MG63 (cell line): ENCODE measurements around the gene VWA1. TPM values are rescaled to one million over a fixed set of nuclear protein-coding genes. Genes with fewer than 3 reads are reported as not detected.
"Not testable (repeated sequence)": the region's sequence is repeated elsewhere in the genome, so short reads cannot be mapped to it uniquely, and the experiment has no call there.

Source experiments
- DNase-seq: peaks from one replicate; pipeline ENCODE4 v3.0.0-alpha.2; 2020
- H3K27me3 ChIP-seq: fragments of 250-450 bp; sonication (Bioruptor Pico); 2 replicates; pipeline ENCODE4 v1.5.1; 2020; ENCODE audit warnings: mild to moderate bottlenecking, moderate library complexity
- H3K36me3 ChIP-seq: fragments of 250-450 bp; sonication (Bioruptor Pico); 2 replicates; pipeline ENCODE4 v1.5.1; 2020; ENCODE audit warnings: mild to moderate bottlenecking, moderate library complexity
- H3K4me3 ChIP-seq: fragments of 250-450 bp; sonication (Bioruptor Pico); 2 replicates; pipeline ENCODE4 v1.5.1; 2020; ENCODE audit warnings: mild to moderate bottlenecking, moderate library complexity
- H3K9me3 ChIP-seq: fragments of 250-450 bp; sonication (Bioruptor Pico); 2 replicates; pipeline ENCODE4 v1.5.1; 2020; ENCODE audit warnings: mild to moderate bottlenecking, moderate library complexity
- total RNA-seq: library from RNA; depleted of rRNA; stranded (reverse); fragments of >200 nt; shearing (Covaris generic); gene quantifications from 2 replicates; pipeline ENCODE4 v1.2.3, GENCODE V29; 2014; ENCODE audit warnings: low replicate concordance; rRNA removed

VWA1 gene
- total RNA-seq, 1 experiment from 2014 or later, result 6.2 TPM

DNA sequence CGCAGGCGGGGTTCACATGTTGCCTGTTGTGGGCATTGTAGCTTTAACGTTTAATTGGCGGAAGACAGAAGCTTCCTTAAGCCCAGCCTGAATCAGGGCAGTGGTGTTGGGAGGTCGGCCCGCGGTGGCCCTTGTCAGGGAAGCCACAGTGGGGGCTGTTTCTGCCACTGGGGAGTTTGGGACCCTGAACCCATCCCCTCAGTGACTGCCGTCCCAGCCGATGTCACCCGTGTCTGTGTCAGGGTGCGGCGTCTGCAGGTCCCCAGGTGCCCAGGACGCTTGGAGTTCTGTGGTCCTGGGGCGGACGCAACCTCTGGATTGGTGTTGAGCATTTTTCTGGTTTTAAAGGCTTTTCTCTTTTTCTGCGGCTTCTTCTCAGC lies 45.0 kb downstream of the VWA1 start:
- H3K36me3 ChIP-seq, result peaks cover 61% of the 10 kb centered on the region

DNA sequence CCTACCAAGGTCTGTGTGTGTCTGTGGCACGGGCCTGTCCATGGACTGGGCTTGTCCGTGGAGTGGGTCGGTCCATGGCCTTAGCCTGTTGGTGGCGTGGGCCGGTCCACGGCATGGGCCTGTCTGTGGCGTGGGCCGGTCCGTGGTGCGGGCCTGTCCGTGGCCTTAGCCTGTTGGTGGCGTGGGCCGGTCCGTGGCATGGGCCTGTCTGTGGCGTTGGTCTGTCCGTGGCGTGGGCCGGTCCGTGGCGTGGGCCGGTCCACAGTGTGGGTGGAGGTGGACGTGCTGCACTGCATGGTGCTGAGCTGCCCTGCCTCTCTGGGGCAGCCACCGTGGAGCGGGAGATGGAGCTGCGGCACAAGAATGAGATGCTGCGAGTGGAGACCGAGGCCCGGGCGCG lies 46.3 kb downstream of the VWA1 start:
- not testable (repeated sequence) for DNase-seq, H3K9me3 ChIP-seq, H3K4me3 ChIP-seq, H3K27me3 ChIP-seq
- H3K36me3 ChIP-seq, result peaks cover 63% of the 10 kb centered on the region

More for the DNA sequence above, 45.0 kb downstream of the VWA1 start:
- not testable (repeated sequence) for H3K27me3 ChIP-seq, DNase-seq, H3K9me3 ChIP-seq, H3K4me3 ChIP-seq

DNA sequence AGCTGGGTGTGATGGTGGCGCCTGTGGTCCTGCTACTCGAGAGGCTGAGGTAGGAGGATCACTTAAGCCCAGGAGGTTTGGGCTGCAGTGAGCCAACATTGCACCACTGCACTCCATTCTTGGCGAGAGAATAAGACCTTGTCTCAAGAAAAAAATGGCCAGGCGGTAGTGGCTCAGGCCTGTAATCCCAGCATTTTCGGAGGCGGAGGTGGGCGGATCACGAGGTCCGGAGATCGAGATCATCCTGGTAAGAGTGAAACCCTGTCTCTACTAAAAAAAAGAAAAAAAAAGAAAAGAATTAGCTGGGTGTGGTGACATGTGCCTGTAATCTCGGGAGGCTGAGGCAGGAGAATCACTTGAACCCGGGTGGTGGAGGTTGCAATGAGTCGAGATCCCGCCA lies 47.4 kb downstream of the VWA1 start:
- Histone ChIP-seq H3K27me3 (no peaks in the 10 kb centered on the region), H3K9me3 (no peaks in the 10 kb centered on the region), H3K36me3 (peaks cover 60% of the 10 kb centered on the region), H3K4me3 (no peak overlapping the region)
- DNase-seq, result no peak

DNA sequence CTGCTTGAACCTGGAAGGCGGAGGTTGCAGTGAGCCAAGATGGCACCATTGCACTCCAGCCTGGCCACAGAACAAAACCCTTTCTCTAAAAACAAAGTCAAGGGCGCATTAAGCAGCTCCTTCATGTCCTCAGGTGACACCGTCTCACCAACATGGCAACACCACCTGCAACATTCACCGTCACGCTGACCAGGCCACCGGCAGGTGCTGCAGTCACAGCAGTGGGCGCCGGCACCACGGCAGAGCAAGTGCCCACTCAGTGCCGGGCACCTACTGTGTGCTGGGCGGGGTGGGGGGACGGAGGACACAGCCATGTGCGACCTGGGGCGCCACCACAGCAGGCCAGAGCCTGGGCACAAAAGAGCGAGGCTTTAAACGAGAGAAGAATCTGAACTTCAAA lies 48.2 kb downstream of the VWA1 start:
- Histone ChIP-seq H3K9me3 (no peaks in the 10 kb centered on the region), H3K4me3 (no peak overlapping the region), H3K27me3 (no peaks in the 10 kb centered on the region), H3K36me3 (peaks cover 62% of the 10 kb centered on the region)
- DNase-seq, result no peak

DNA sequence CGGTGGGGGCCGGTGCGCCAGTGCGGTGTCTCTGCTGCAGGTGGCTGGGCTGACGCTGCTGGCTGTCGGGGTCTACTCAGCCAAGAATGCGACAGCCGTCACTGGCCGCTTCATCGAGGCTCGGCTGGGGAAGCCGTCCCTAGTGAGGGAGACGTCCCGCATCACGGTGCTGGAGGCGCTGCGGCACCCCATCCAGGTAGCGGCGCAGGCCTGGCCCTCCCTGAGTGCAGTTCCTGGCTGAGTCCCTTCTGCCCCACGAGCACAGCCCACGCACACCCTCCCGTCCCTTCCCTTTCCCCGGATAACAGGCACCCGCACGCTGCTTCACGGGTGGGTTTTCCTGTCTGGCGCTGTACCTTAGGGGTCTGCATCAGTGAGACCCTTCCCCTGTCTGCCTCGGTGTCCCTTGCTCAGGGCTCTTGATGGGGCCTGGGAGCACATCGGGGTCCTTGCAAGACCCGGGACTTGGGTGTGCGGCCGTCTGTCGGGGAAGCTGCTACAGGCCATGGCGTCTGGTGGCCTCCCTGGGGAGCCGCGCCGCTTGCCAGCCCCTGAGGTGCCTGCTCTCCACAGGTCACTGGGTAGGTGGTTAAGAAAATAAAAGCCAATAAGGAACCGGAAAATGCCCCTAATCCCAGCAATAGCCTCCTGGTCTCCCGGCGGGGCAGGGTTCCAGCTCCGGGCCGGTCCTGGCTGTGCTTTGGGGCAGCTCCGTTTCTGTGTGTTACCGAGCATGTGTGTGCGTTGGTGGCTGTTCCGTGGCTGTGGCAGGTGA lies 49.7 kb downstream of the VWA1 start:
- H3K9me3 ChIP-seq, DNase-seq, H3K4me3 ChIP-seq, H3K27me3 ChIP-seq: not testable (repeated sequence)
- H3K36me3 ChIP-seq, result peaks cover 67% of the 10 kb centered on the region

DNA sequence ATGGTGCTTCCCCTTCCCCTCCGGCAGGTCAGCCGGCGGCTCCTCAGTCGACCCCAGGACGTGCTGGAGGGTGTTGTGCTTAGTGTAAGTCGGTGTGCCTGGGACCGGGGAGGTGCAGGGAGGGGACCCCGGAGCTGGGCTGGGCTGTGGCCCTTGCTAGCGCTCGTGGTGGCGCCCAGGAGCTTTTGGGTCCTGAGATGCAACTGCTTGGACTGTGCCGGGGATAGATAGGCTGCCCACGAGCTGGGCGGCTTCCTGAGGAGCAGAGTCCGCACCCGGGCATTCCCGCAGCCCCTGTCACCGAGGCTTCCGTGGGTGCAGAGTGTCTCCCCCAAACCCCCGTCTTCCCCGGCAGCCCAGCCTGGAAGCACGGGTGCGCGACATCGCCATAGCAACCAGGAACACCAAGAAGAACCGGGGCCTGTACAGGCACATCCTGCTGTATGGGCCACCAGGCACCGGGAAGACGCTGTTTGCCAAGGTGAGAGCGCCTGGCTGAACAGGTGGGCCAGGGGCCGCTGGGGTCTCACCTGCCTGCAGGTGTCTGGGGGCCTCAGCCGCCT lies 50.3 kb downstream of the VWA1 start:
- peaks cover 70% of the 10 kb centered on the region for H3K36me3 ChIP-seq
- not testable (repeated sequence) for H3K27me3 ChIP-seq, DNase-seq, H3K4me3 ChIP-seq, H3K9me3 ChIP-seq

DNA sequence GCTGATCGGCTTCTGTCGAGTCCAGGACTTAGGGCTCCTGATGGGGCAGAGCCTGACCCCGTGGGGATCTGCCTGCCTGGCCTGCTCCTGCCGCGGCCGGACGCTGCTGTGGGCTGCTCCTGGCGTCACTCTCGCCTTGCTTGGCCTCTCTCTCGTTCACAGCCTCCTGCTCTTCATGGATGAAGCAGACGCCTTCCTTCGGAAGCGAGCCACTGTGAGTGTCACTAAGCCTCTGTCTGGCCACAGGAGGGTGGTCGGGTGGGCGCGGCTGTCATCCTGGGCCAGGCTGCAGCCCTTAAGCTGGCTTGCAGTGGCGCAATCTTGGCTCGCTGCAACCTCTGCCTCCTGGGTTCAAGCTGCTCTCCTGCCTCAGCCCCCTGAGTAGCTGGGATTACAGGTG lies 52.2 kb downstream of the VWA1 start:
- Histone ChIP-seq H3K36me3 (peaks cover 83% of the 10 kb centered on the region), H3K4me3 (no peak overlapping the region), H3K9me3 (no peaks in the 10 kb centered on the region), H3K27me3 (no peaks in the 10 kb centered on the region)
- no peak for DNase-seq

DNA sequence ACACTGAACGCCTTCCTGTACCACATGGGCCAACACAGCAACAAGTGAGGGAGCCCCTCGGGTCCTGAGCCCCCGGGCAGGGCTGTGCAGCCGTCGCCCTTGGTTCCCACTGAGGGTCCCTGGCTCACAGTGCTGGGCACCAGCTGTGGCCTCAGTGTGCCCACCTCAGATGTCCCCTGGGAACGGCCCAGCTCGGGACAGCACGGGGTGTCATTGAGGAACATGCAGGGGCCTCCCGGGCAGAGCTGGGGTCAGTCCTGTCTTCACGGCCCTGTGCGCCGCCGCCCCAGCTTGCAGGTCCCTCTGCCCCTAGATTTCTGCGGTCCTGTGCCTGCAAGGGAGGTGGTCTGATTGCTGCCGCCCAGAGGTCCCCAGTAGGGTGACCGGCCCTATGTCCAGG lies 53.7 kb downstream of the VWA1 start:
- H3K36me3 ChIP-seq, result peaks cover 80% of the 10 kb centered on the region
- DNase-seq, result no peak

DNA sequence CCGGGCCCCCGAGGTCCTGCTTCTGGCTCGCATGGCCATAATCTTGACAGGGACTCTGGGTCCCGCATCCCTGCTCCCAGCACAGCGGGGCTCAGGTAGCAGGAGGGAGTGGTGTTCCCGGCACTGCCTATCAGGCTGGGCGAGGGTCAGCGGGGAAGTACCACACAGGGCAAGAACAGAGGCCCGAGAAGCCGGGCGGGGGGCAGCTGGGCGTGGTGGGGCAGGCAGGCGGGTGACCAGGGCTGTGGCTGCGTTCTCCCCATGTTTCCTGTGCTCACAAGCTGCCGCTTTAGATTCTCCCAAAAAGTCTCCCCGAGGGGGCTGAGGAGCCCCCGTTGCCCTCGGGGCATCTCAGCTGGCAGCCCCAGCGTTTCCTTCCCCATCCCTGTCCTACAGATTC lies 54.4 kb downstream of the VWA1 start:
- Histone ChIP-seq H3K36me3 (peaks cover 79% of the 10 kb centered on the region), H3K27me3 (no peaks in the 10 kb centered on the region), H3K4me3 (no peak overlapping the region), H3K9me3 (no peaks in the 10 kb centered on the region)
- no peak for DNase-seq

More for the DNA sequence above, 53.7 kb downstream of the VWA1 start:
- Histone ChIP-seq H3K9me3 (no peaks in the 10 kb centered on the region), H3K4me3 (no peak overlapping the region), H3K27me3 (no peaks in the 10 kb centered on the region)

DNA sequence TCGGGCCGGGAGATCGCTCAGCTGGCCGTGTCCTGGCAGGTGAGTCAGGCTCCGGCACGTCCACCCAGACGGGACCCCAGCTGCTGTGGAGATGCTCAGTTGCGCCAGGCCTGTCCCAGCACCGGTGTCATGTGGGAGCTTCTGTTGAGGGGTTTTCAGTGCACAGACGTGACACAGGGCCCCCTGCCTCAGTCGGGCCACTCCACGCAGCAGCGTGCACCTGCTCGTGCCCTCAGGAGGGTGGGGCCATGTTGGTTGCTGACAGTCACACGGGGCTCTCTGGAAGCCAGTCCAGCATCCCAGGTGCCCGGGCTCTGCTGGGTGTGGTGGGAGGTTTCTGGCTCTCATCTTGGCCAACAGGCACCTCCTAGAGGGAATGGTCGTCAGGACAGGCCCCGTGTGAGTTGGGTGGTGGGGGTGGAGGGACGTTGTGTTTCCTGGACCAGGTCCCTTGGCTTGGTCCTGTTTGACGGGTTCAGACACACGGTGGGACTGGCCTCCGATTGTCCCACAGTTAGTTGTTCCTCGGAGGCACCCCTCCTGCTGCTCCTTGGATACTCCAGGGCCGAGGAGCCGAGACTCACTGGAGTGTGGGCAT lies 55.2 kb downstream of the VWA1 start:
- Histone ChIP-seq H3K27me3 (no peaks in the 10 kb centered on the region), H3K36me3 (peaks cover 74% of the 10 kb centered on the region), H3K9me3 (no peaks in the 10 kb centered on the region), H3K4me3 (no peak overlapping the region)
- no peak for DNase-seq

DNA sequence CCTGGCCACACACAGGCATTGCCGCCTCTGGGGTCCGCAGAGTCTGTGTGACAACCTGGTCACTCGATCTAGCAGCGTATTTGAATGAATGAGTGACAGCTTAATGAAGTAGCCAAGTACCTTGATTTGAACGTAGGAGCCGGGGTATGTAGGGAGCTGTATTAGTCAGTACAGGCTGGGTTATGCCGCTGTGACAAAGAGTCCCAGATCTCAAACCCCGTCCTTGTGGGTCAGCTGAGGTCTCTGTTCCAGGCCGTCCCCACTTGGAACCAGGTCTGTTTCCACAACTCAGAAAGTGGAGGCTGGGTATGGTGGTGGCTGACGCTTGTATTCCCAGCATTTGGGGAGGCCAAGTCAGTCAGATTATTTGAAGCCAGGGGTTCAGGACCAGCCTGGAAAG lies 56.1 kb downstream of the VWA1 start:
- H3K4me3 ChIP-seq, result no peak overlapping the region
- no peaks in the 10 kb centered on the region for H3K9me3 ChIP-seq
- H3K36me3 ChIP-seq, result peaks cover 75% of the 10 kb centered on the region
- H3K27me3 ChIP-seq, result no peaks in the 10 kb centered on the region
- no peak for DNase-seq

Other genes starting within 250 kb of the VWA1 start
- not detected in 2 replicates for gene TNFRSF18, start 229.1 kb upstream of the VWA1 start, total RNA-seq
- gene TNFRSF4, start 221.5 kb upstream of the VWA1 start, total RNA-seq, result not detected in 2 replicates
- 93.0 and 126 TPM in 2 replicates for gene SDF4, start 203.7 kb upstream of the VWA1 start, total RNA-seq
- 36.6 and 37.4 TPM in 2 replicates for gene B3GALT6, start 203.5 kb upstream of the VWA1 start, total RNA-seq
- gene C1QTNF12, start 189.0 kb upstream of the VWA1 start, total RNA-seq, result 0.26 TPM in 1 of 2 replicates, not detected in the other
- gene UBE2J2, start 161.8 kb upstream of the VWA1 start, total RNA-seq, result 66.2 and 94.1 TPM in 2 replicates
- gene SCNN1D, start 155.3 kb upstream of the VWA1 start, total RNA-seq, result 0.20 and 2.5 TPM in 2 replicates
- gene ACAP3, start 127.8 kb upstream of the VWA1 start, total RNA-seq, result 20.0 and 24.2 TPM in 2 replicates
- 46.7 and 53.3 TPM in 2 replicates for gene PUSL1, start 127.1 kb upstream of the VWA1 start, total RNA-seq
- gene INTS11, start 111.0 kb upstream of the VWA1 start, total RNA-seq, result 55.9 and 70.5 TPM in 2 replicates
- 18.1 and 31.1 TPM in 2 replicates for gene CPTP, start 110.9 kb upstream of the VWA1 start, total RNA-seq
- not detected in 2 replicates for gene TAS1R3, start 104.4 kb upstream of the VWA1 start, total RNA-seq
- gene DVL1, start 86.3 kb upstream of the VWA1 start, total RNA-seq, result 55.3 and 107 TPM in 2 replicates
- 259 and 316 TPM in 2 replicates for gene MXRA8, start 77.1 kb upstream of the VWA1 start, total RNA-seq
- 94.2 and 226 TPM in 2 replicates for gene AURKAIP1, start 60.5 kb upstream of the VWA1 start, total RNA-seq
- 45.1 and 47.9 TPM in 2 replicates for gene CCNL2, start 36.4 kb upstream of the VWA1 start, total RNA-seq
- 32.0 and 55.2 TPM in 2 replicates for gene MRPL20, start 28.4 kb upstream of the VWA1 start, total RNA-seq
- not detected in 2 replicates for gene ANKRD65, start 14.4 kb upstream of the VWA1 start, total RNA-seq
- gene ATAD3C, start 14.0 kb downstream of the VWA1 start, total RNA-seq, result not detected in 2 replicates
- 26.1 and 36.6 TPM in 2 replicates for gene ATAD3B, start 36.1 kb downstream of the VWA1 start, total RNA-seq
- 66.9 and 74.6 TPM in 2 replicates for gene ATAD3A, start 76.5 kb downstream of the VWA1 start, total RNA-seq
- gene TMEM240, start 104.9 kb downstream of the VWA1 start, total RNA-seq, result not detected in 2 replicates
- gene SSU72, start 139.2 kb downstream of the VWA1 start, total RNA-seq, result 168 and 203 TPM in 2 replicates
- 4.0 and 8.7 TPM in 2 replicates for gene FNDC10, start 164.4 kb downstream of the VWA1 start, total RNA-seq
- 26.4 and 66.8 TPM in 2 replicates for gene MIB2, start 179.8 kb downstream of the VWA1 start, total RNA-seq
- 1.6 TPM in 1 of 2 replicates, not detected in the other for gene MMP23B, start 196.5 kb downstream of the VWA1 start, total RNA-seq
- 4.5 and 12.8 TPM in 2 replicates for gene CDK11B, start 223.3 kb downstream of the VWA1 start, total RNA-seq